Astrocyte (in vitro differentiated cells and primary cell): ENCODE results near the gene CACNG6.

Source experiments
- CTCF ChIP-seq: IDR thresholded peaks from 2 replicates; pipeline ENCODE4 v1.5.1; 2011; ENCODE audit warnings: low read depth, mild to moderate bottlenecking, inconsistent platforms, low read length, moderate library complexity; ENCODE audit not compliant: insufficient read depth
- EZH2 ChIP-seq: IDR thresholded peaks from 2 replicates; pipeline ENCODE4 v1.6.1; 2012; ENCODE audit warnings: mild to moderate bottlenecking, low read length, inconsistent platforms; ENCODE audit not compliant: insufficient read depth

- TF ChIP-seq CTCF (no peak), EZH2 (no peak)
Measured at GRCh38 chr19:54029301-54029700, 37.9 kb downstream of the CACNG6 start.
